HG02981 (cell line): ENCODE measurements around the gene HDAC4.

Source experiments
- ATAC-seq: cut with Tn5 transposase; IDR thresholded peaks from one replicate; pipeline ENCODE4 v1.9.1; 2021; ENCODE audit warnings: mild to moderate bottlenecking, moderate library complexity; ENCODE audit not compliant: unreplicated experiment

Gene HDAC4

GRCh38 chr2:239133945-239134570 lies 266.8 kb downstream of the HDAC4 start:
- ATAC-seq, result no peak

- ATAC-seq, result no peak
These were observed 268.0 kb downstream of the HDAC4 start for GRCh38 chr2:239132786-239133185.

- no peak for ATAC-seq
These were observed 268.6 kb downstream of the HDAC4 start for GRCh38 chr2:239132156-239132709.

- ATAC-seq, result no peak
These were observed 269.3 kb downstream of the HDAC4 start for GRCh38 chr2:239131521-239131920.

- no peak for ATAC-seq
These were observed 270.0 kb downstream of the HDAC4 start for GRCh38 chr2:239130786-239131325.

- ATAC-seq, result no peak
These were observed 270.8 kb downstream of the HDAC4 start for GRCh38 chr2:239130041-239130440.

GRCh38 chr2:239129147-239129920 lies 271.5 kb downstream of the HDAC4 start:
- no peak for ATAC-seq

- ATAC-seq, result no peak
These were observed 272.1 kb downstream of the HDAC4 start for GRCh38 chr2:239128706-239129105.

- no peak for ATAC-seq
These were observed 273.3 kb downstream of the HDAC4 start for GRCh38 chr2:239127513-239127912.

GRCh38 chr2:239125726-239126675 lies 274.8 kb downstream of the HDAC4 start:
- no peak for ATAC-seq

GRCh38 chr2:239124152-239124899 lies 276.5 kb downstream of the HDAC4 start:
- ATAC-seq, result no peak

- no peak for ATAC-seq
These were observed 278.3 kb downstream of the HDAC4 start for GRCh38 chr2:239122421-239123110.

GRCh38 chr2:239121600-239122012 lies 279.2 kb downstream of the HDAC4 start:
- no peak for ATAC-seq

GRCh38 chr2:239120664-239121063 lies 280.2 kb downstream of the HDAC4 start:
- no peak for ATAC-seq

GRCh38 chr2:239119346-239120126 lies 281.3 kb downstream of the HDAC4 start:
- no peak for ATAC-seq

- ATAC-seq, result no peak
These were observed 282.1 kb downstream of the HDAC4 start for GRCh38 chr2:239118675-239119211.

GRCh38 chr2:239118264-239118663 lies 282.6 kb downstream of the HDAC4 start:
- no peak for ATAC-seq

GRCh38 chr2:239117831-239118230 lies 283.0 kb downstream of the HDAC4 start:
- no peak for ATAC-seq
